SW 1271 (cell line): ENCODE measurements around the gene ZGRF1.
"Not testable (repeated sequence)": the region's sequence is repeated elsewhere in the genome, so short reads cannot be mapped to it uniquely, and the experiment has no call there.

ENCODE experiments used
- DNase-seq, 2 experiments: peaks; one replicate each; lab custom pipeline; 2025; lab: John Stamatoyannopoulos, UW

ZGRF1 gene

GRCh38 chr4:112550728-112551127 lies 86.0 kb downstream of the ZGRF1 start:
- DNase-seq, result no peak

GRCh38 chr4:112546476-112546875 lies 90.2 kb downstream of the ZGRF1 start:
- DNase-seq, result no peak

GRCh38 chr4:112545346-112545745 lies 91.4 kb downstream of the ZGRF1 start:
- no peak for DNase-seq

GRCh38 chr4:112540695-112541094 lies 96.0 kb downstream of the ZGRF1 start:
- DNase-seq, result no peak

GRCh38 chr4:112536123-112536522 lies 100.6 kb downstream of the ZGRF1 start:
- no peak for DNase-seq

GRCh38 chr4:112532267-112532666 lies 104.4 kb downstream of the ZGRF1 start:
- DNase-seq, result no peak

- DNase-seq, result no peak
These were observed 105.6 kb downstream of the ZGRF1 start for GRCh38 chr4:112531146-112531545.

- no peak for DNase-seq
These were observed 110.6 kb downstream of the ZGRF1 start for GRCh38 chr4:112526061-112526460.

- peak in 1 of 2 experiments; percentile 13 for DNase-seq
These were observed 112.8 kb downstream of the ZGRF1 start for GRCh38 chr4:112523764-112524505.

- no peak for DNase-seq
These were observed 113.5 kb downstream of the ZGRF1 start for GRCh38 chr4:112523008-112523721.

GRCh38 chr4:112522431-112522830 lies 114.3 kb downstream of the ZGRF1 start:
- not testable (repeated sequence) for DNase-seq

GRCh38 chr4:112521123-112522023 lies 115.3 kb downstream of the ZGRF1 start:
- DNase-seq, result no peak

- DNase-seq, result no peak
These were observed 116.0 kb downstream of the ZGRF1 start for GRCh38 chr4:112520598-112521122.

GRCh38 chr4:112519689-112520597 lies 116.8 kb downstream of the ZGRF1 start:
- DNase-seq, result no peak

GRCh38 chr4:112518675-112519074 lies 118.0 kb downstream of the ZGRF1 start:
- no peak for DNase-seq

- DNase-seq, result no peak
These were observed 118.8 kb downstream of the ZGRF1 start for GRCh38 chr4:112517911-112518310.

- no peak for DNase-seq
These were observed 119.6 kb downstream of the ZGRF1 start for GRCh38 chr4:112517067-112517634.

GRCh38 chr4:112516471-112517066 lies 120.1 kb downstream of the ZGRF1 start:
- no peak for DNase-seq

- DNase-seq, result no peak
These were observed 120.6 kb downstream of the ZGRF1 start, which contains the start of gene NEUROG2 for GRCh38 chr4:112516066-112516470. Gene NEUROG2, minus strand, starts transcription at chr4:112516180. Its CDS starts 705 bp downstream, at chr4:112515475.
